ENCODE data around the gene SLC2A9. TPM values are rescaled to one million over a fixed set of nuclear protein-coding genes. Genes with fewer than 3 reads are reported as not detected.

SLC2A9 gene
- total and polyA plus RNA-seq, 2 donors (not counting 3 experiments of a cell fraction or from before 2014, with no cell fraction given): 1.6 to 1.8 TPM

- dilution Hi-C loops (cut with MboI; ENCODE audit: extremely low pct_ligation_motif_present, low sequenced_read_pairs): no loop called here
- H3K4me2 ChIP-seq (ENCODE audit: insufficient read depth, low read length): no peak overlapping the region
- no peak overlapping the region for H3K4me3 ChIP-seq (replicated peaks in 1 of 3; ENCODE audit: insufficient read depth in 1 of 3, low read depth in 1 of 3, low read length in 3 of 3)
- DNase-seq (ENCODE audit: low read depth, low spot score) (no peak), FAIRE-seq (no peak)
- TF ChIP-seq MAX (IDR thresholded peaks at IDR 0.05; ENCODE audit: insufficient read depth, insufficient read length): no peak
- TF ChIP-seq JUN (IDR thresholded peaks at IDR 0.05; ENCODE audit: borderline replicate concordance, insufficient read depth, insufficient read length, low read depth): no peak
- TF ChIP-seq POLR2AphosphoS5 (IDR thresholded peaks at IDR 0.05; ENCODE audit: insufficient read depth, low read depth, low read length): no peak
- no peak for TF ChIP-seq CTCF (IDR thresholded peaks at IDR 0.05; ENCODE audit: extremely low read depth in 1 of 2, insufficient read depth in 1 of 2, low read depth in 1 of 2, low read length in 2 of 2)
- no peak for TF ChIP-seq FOS (IDR thresholded peaks at IDR 0.05; ENCODE audit: borderline replicate concordance, insufficient read depth, low read length)
- TF ChIP-seq GATA2 (IDR thresholded peaks at IDR 0.05; ENCODE audit: insufficient read depth, insufficient read length, low read depth, low read length): no peak
- TF ChIP-seq POLR2A (IDR thresholded peaks at IDR 0.05; ENCODE audit: low read depth, low read length): no peak
- TF ChIP-seq EZH2 (IDR thresholded peaks at IDR 0.05; ENCODE audit: borderline replicate concordance, low read depth, low read length, severe bottlenecking): no peak
- no peak for TF ChIP-seq MYC (IDR thresholded peaks at IDR 0.05; ENCODE audit: low read depth, low read length)
- no peaks in the 10 kb centered on the region for H3K9me3 ChIP-seq (replicated peaks; ENCODE audit: control insufficient read depth, insufficient read depth, low read length)
- no peak overlapping the region for H3K9ac ChIP-seq (replicated peaks; ENCODE audit: extremely low read depth, insufficient read depth, low read length)
- intact Hi-C loops (cut with micrococcal nuclease): no loop called here
- no peak overlapping the region for H2AFZ ChIP-seq (ENCODE audit: low read depth, low read length)
- BruUV-seq (replicated peaks): no TSS peak
- no peaks in the 10 kb centered on the region for H3K36me3 ChIP-seq (ENCODE audit: control insufficient read depth in 2 of 2, extremely low read depth in 1 of 2, insufficient read depth in 2 of 2, low read length in 2 of 2)
- H3K9me1 ChIP-seq (replicated peaks; ENCODE audit: control insufficient read depth, extremely low read depth, insufficient read depth, low read length): no peaks in the 10 kb centered on the region
- H4K20me1 ChIP-seq (replicated peaks; ENCODE audit: control insufficient read depth, extremely low read depth, insufficient read depth, low read length): no peaks in the 10 kb centered on the region
- no peaks in the 10 kb centered on the region for H3K4me1 ChIP-seq (ENCODE audit: control insufficient read depth, extremely low read depth, insufficient read depth, low read length)
- no peaks in the 10 kb centered on the region for H3K27me3 ChIP-seq (ENCODE audit: control insufficient read depth in 2 of 2, insufficient read depth in 2 of 2, low read length in 2 of 2)
- ChIA-PET CTCF (interaction anchor here (1.9 kb wide), 1 partner anchor 206 kb away, joined by 4 read pairs; no protein-coding TSS in a partner anchor), POLR2A (no interaction called here)
- H3K79me2 ChIP-seq (ENCODE audit: control insufficient read depth, insufficient read depth, low read length): no peaks in the 10 kb centered on the region
- H3K27ac ChIP-seq (ENCODE audit: insufficient read depth, low read depth, low read length): no peak overlapping the region
These were observed 213.2 kb downstream of the SLC2A9 start for GRCh38 chr4:9808077-9808476.
